ENCODE results near the gene SDS. TPM values are rescaled to one million over a fixed set of nuclear protein-coding genes. Genes with fewer than 3 reads are reported as not detected.

SDS gene
- total and polyA plus RNA-seq, 2 experiments from 2014 or later = 0.57 TPM; not detected in 1

DNA sequence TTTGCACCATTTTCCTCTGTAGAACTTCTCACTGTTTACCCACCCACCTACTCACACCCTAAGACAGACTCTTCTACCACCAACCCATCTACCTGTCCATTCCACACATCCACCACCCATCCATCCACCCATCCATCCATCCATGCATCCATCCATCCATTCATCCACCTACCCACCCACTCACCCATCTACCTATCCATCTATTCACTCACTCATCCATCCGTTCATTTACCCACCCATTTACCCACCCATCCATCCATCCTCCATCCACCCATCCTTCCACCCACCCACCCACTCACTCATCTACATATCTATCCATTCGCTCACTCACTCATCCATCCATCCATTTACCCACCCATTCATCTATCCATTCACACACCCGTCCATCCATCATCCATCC is 30.2 kb downstream of the SDS start (continued):
- TF ChIP-seq, protein P1, sequence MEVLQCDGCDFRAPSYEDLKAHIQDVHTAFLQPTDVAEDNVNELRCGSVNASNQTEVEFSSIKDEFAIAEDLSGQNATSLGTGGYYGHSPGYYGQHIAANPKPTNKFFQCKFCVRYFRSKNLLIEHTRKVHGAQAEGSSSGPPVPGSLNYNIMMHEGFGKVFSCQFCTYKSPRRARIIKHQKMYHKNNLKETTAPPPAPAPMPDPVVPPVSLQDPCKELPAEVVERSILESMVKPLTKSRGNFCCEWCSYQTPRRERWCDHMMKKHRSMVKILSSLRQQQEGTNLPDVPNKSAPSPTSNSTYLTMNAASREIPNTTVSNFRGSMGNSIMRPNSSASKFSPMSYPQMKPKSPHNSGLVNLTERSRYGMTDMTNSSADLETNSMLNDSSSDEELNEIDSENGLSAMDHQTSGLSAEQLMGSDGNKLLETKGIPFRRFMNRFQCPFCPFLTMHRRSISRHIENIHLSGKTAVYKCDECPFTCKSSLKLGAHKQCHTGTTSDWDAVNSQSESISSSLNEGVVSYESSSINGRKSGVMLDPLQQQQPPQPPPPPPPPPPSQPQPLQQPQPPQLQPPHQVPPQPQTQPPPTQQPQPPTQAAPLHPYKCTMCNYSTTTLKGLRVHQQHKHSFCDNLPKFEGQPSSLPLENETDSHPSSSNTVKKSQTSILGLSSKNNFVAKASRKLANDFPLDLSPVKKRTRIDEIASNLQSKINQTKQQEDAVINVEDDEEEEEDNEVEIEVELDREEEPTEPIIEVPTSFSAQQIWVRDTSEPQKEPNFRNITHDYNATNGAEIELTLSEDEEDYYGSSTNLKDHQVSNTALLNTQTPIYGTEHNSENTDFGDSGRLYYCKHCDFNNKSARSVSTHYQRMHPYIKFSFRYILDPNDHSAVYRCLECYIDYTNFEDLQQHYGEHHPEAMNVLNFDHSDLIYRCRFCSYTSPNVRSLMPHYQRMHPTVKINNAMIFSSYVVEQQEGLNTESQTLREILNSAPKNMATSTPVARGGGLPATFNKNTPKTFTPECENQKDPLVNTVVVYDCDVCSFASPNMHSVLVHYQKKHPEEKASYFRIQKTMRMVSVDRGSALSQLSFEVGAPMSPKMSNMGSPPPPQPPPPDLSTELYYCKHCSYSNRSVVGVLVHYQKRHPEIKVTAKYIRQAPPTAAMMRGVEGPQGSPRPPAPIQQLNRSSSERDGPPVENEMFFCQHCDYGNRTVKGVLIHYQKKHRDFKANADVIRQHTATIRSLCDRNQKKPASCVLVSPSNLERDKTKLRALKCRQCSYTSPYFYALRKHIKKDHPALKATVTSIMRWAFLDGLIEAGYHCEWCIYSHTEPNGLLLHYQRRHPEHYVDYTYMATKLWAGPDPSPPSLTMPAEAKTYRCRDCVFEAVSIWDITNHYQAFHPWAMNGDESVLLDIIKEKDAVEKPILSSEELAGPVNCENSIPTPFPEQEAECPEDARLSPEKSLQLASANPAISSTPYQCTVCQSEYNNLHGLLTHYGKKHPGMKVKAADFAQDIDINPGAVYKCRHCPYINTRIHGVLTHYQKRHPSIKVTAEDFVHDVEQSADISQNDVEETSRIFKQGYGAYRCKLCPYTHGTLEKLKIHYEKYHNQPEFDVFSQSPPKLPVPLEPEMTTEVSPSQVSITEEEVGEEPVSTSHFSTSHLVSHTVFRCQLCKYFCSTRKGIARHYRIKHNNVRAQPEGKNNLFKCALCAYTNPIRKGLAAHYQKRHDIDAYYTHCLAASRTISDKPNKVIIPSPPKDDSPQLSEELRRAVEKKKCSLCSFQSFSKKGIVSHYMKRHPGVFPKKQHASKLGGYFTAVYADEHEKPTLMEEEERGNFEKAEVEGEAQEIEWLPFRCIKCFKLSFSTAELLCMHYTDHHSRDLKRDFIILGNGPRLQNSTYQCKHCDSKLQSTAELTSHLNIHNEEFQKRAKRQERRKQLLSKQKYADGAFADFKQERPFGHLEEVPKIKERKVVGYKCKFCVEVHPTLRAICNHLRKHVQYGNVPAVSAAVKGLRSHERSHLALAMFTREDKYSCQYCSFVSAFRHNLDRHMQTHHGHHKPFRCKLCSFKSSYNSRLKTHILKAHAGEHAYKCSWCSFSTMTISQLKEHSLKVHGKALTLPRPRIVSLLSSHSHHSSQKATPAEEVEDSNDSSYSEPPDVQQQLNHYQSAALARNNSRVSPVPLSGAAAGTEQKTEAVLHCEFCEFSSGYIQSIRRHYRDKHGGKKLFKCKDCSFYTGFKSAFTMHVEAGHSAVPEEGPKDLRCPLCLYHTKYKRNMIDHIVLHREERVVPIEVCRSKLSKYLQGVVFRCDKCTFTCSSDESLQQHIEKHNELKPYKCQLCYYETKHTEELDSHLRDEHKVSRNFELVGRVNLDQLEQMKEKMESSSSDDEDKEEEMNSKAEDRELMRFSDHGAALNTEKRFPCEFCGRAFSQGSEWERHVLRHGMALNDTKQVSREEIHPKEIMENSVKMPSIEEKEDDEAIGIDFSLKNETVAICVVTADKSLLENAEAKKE (CRISPR knock-in tag; IDR thresholded peaks at IDR 0.05) = no peak
- no peak for TF ChIP-seq ZNF331 (CRISPR knock-in tag; IDR thresholded peaks at IDR 0.05; ENCODE audit: low read depth)
- TF ChIP-seq, protein P2, sequence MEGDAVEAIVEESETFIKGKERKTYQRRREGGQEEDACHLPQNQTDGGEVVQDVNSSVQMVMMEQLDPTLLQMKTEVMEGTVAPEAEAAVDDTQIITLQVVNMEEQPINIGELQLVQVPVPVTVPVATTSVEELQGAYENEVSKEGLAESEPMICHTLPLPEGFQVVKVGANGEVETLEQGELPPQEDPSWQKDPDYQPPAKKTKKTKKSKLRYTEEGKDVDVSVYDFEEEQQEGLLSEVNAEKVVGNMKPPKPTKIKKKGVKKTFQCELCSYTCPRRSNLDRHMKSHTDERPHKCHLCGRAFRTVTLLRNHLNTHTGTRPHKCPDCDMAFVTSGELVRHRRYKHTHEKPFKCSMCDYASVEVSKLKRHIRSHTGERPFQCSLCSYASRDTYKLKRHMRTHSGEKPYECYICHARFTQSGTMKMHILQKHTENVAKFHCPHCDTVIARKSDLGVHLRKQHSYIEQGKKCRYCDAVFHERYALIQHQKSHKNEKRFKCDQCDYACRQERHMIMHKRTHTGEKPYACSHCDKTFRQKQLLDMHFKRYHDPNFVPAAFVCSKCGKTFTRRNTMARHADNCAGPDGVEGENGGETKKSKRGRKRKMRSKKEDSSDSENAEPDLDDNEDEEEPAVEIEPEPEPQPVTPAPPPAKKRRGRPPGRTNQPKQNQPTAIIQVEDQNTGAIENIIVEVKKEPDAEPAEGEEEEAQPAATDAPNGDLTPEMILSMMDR (conservative IDR thresholded peaks at IDR 0.05; ENCODE audit: low read depth in 2 of 2) = no peak
- no peak for TF ChIP-seq ZNF114 (CRISPR knock-in tag; IDR thresholded peaks at IDR 0.05)
- TF ChIP-seq JUNB (IDR thresholded peaks at IDR 0.05; ENCODE audit: unreplicated experiment) = no peak
- no peak for TF ChIP-seq ETS1 (IDR thresholded peaks at IDR 0.05)
- TF ChIP-seq EZH2 (IDR thresholded peaks at IDR 0.05; ENCODE audit: low read depth, unreplicated experiment) = no peak

Measured in GM23338 (cell line).